ENCODE data around the gene WFS1.
A peak's percentile ranks its signal among the peaks of the same experiment; 100 is the strongest.

WFS1 gene

GRCh38 chr4:6235012-6235411, 34.6 kb upstream of the WFS1 start:
- no peak for FAIRE-seq

GRCh38 chr4:6235901-6236640, 33.6 kb upstream of the WFS1 start:
- no peak for FAIRE-seq

GRCh38 chr4:6236816-6237390, 32.7 kb upstream of the WFS1 start:
- no peak for FAIRE-seq

- no peak for FAIRE-seq
Observed at GRCh38 chr4:6239486-6239885, 30.2 kb upstream of the WFS1 start.

GRCh38 chr4:6239968-6240367, 29.7 kb upstream of the WFS1 start:
- no peak for FAIRE-seq

GRCh38 chr4:6241062-6241845, 28.4 kb upstream of the WFS1 start:
- FAIRE-seq = no peak

GRCh38 chr4:6242271-6243029, 27.2 kb upstream of the WFS1 start:
- no peak for FAIRE-seq

- FAIRE-seq = no peak
Observed at GRCh38 chr4:6245246-6246169, 24.1 kb upstream of the WFS1 start.

GRCh38 chr4:6246170-6246634, 23.4 kb upstream of the WFS1 start:
- FAIRE-seq = no peak

- no peak for FAIRE-seq
Observed at GRCh38 chr4:6248394-6248793, 21.3 kb upstream of the WFS1 start.

GRCh38 chr4:6250235-6250983, 19.2 kb upstream of the WFS1 start:
- FAIRE-seq = peak; percentile 56

GRCh38 chr4:6250984-6251295, 18.7 kb upstream of the WFS1 start:
- no peak for FAIRE-seq

- no peak for FAIRE-seq
Observed at GRCh38 chr4:6251365-6251764, 18.3 kb upstream of the WFS1 start.

GRCh38 chr4:6252051-6252450, 17.6 kb upstream of the WFS1 start:
- FAIRE-seq = no peak

- no peak for FAIRE-seq
Observed at GRCh38 chr4:6253111-6253510, 16.5 kb upstream of the WFS1 start.

GRCh38 chr4:6253961-6254360, 15.7 kb upstream of the WFS1 start:
- no peak for FAIRE-seq

- FAIRE-seq = no peak
Observed at GRCh38 chr4:6256141-6256540, 13.5 kb upstream of the WFS1 start.

GRCh38 chr4:6257247-6258025, 12.2 kb upstream of the WFS1 start:
- FAIRE-seq = no peak

- no peak for FAIRE-seq
Observed at GRCh38 chr4:6258026-6258360, 11.7 kb upstream of the WFS1 start.

GRCh38 chr4:6258741-6259140, 10.9 kb upstream of the WFS1 start:
- no peak for FAIRE-seq

- FAIRE-seq = no peak
Observed at GRCh38 chr4:6259886-6260285, 9.8 kb upstream of the WFS1 start.
